RWPE2 (cell line): ENCODE measurements around the gene DNAH2.

ENCODE experiments used
- ATAC-seq: fragments of 200-7000 bp; cut with Tn5 transposase; 3 replicates; pipeline ENCODE4 v1.9.1; 2021; ENCODE audit warnings: low read depth
- DNase-seq: peaks from one replicate; pipeline ENCODE4 v3.0.0-alpha.2; 2020; ENCODE audit warnings: low spot score
- H3K27ac ChIP-seq: fragments of 450-650 bp; 2 replicates; pipeline ENCODE4 v1.5.1; 2017; ENCODE audit warnings: mild to moderate bottlenecking; ENCODE audit not compliant: poor library complexity, severe bottlenecking
- H3K27me3 ChIP-seq: fragments of 250-450 bp; sonication (Bioruptor Pico); 2 replicates; pipeline ENCODE4 v1.5.1; 2021; ENCODE audit warnings: mild to moderate bottlenecking, moderate library complexity; ENCODE audit not compliant: insufficient read depth, poor library complexity, severe bottlenecking
- H3K36me3 ChIP-seq: fragments of 250-450 bp; sonication (Bioruptor Pico); 2 replicates; pipeline ENCODE4 v1.5.1; 2020; ENCODE audit warnings: low read depth, mild to moderate bottlenecking, moderate library complexity
- H3K4me1 ChIP-seq: fragments of 250-450 bp; sonication (Bioruptor Pico); 2 replicates; pipeline ENCODE4 v1.5.1; 2021; ENCODE audit warnings: mild to moderate bottlenecking, moderate library complexity; ENCODE audit not compliant: insufficient read depth, poor library complexity, severe bottlenecking
- H3K4me3 ChIP-seq: fragments of 250-450 bp; sonication (Bioruptor Pico); 2 replicates; pipeline ENCODE4 v1.5.1; 2021; ENCODE audit warnings: mild to moderate bottlenecking, moderate library complexity; ENCODE audit not compliant: severe bottlenecking
- H3K9me3 ChIP-seq: fragments of 250-450 bp; sonication (Bioruptor Pico); 2 replicates; pipeline ENCODE4 v1.5.1; 2021; ENCODE audit warnings: mild to moderate bottlenecking, moderate library complexity; ENCODE audit not compliant: severe bottlenecking
- CTCF ChIP-seq: fragments of 450-650 bp; IDR thresholded peaks from one replicate; pipeline ENCODE4 v1.5.1; 2017; ENCODE audit warnings: mild to moderate bottlenecking, moderate library complexity; ENCODE audit not compliant: poor library complexity, severe bottlenecking

Gene DNAH2

GRCh38 chr17:7677388-7678067 lies 40.0 kb upstream of the DNAH2 start:
- no peak for TF ChIP-seq CTCF
- Histone ChIP-seq H3K9me3 (no peaks in the 10 kb centered on the region), H3K4me3 (no peak overlapping the region), H3K27me3 (no peaks in the 10 kb centered on the region), H3K27ac (no peak overlapping the region), H3K4me1 (no peaks in the 10 kb centered on the region), H3K36me3 (peaks cover 35% of the 10 kb centered on the region)
- DNase-seq (no peak), ATAC-seq (no peak)

DNA sequence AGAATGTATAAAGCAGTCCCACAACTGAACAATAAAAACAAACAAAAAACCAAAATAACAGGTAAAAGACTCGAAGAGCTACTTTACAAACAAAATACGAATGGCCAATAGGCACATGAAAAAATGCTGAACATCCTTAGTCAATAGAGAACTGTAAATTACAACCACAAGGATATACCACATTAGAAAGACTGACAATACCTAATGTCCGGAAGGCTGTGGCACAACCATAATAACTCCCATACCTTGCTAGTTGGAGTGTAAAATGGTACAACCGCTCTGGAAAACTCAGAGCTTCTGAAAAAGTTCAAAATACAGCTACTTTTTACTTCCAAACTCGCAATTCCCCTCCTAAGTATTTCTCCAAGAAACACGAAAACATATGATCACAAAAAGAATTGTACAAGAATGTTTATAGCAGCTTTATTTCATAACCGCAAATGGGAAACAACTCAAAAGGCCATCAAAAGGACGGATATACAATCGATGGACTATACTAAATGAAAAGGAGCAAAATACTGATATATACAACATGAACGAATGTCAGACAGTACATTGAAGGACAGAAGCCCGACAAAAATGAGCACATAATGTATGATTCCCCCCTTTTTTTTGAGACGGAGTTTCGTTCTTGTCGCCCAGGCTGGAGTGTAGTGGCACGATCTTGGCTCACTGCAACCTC lies 32.6 kb upstream of the DNAH2 start:
- TF ChIP-seq CTCF, result no peak
- ATAC-seq, result no peak

GRCh38 chr17:7685533-7686221 lies 31.9 kb upstream of the DNAH2 start:
- ATAC-seq, result peak; percentile 60
- H3K4me3 ChIP-seq, result peak overlapping the region; percentile 67
- no peaks in the 10 kb centered on the region for H3K27me3 ChIP-seq
- no peaks in the 10 kb centered on the region for H3K9me3 ChIP-seq
- H3K27ac ChIP-seq, result peak overlapping the region; percentile 91
- H3K4me1 ChIP-seq, result peaks cover 7% of the 10 kb centered on the region
- TF ChIP-seq CTCF, result no peak
- peak; percentile 93 for DNase-seq
- peaks cover 41% of the 10 kb centered on the region for H3K36me3 ChIP-seq

More for the DNA sequence above, 32.6 kb upstream of the DNAH2 start:
- H3K27me3 ChIP-seq, result no peaks in the 10 kb centered on the region
- no peak for DNase-seq
- H3K36me3 ChIP-seq, result peaks cover 34% of the 10 kb centered on the region
- H3K4me1 ChIP-seq, result peaks cover 7% of the 10 kb centered on the region
- H3K4me3 ChIP-seq, result peak overlapping the region; percentile 67
- no peaks in the 10 kb centered on the region for H3K9me3 ChIP-seq
- peak overlapping the region; percentile 91 for H3K27ac ChIP-seq

DNA sequence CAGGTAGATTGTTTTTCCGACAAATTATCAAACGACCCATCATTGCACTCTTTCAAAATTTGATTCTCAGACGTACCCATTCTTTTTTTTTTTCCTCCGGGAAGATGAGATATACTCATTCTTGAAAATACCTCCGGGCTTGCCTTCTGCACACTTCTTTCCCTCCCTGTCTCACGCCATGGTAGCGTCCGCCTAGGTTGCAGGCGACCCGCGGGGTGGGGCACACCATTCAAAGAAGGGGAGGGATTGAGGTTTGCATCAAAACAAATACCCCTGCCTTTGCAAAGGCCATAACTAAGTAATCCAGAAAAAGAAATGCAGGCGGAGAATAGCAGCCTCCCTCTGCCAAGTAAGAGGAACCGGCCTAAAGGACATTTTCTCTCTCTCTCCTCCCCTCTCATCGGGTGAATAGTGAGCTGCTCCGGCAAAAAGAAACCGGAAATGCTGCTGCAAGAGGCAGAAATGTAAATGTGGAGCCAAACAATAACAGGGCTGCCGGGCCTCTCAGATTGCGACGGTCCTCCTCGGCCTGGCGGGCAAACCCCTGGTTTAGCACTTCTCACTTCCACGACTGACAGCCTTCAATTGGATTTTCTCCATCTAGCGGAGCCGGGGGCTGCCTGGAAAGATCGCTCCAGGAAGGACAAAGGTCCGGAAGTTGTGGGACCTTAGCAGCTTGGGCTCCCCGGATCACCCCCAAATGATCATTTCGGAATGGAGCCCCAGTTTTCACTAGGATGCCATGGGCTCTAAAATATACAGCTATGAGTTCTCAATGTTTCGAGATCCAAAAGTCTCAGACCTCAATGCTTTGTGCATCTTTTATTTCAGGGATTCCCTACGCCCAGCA lies 31.1 kb upstream of the DNAH2 start:
- Histone ChIP-seq H3K9me3 (no peaks in the 10 kb centered on the region), H3K36me3 (peaks cover 42% of the 10 kb centered on the region)
- no peak for TF ChIP-seq CTCF

More for the DNA sequence above, 31.1 kb upstream of the DNAH2 start:
- DNase-seq (peak; percentile 82), ATAC-seq (peak; percentile 30)
- H3K4me1 ChIP-seq, result peaks cover 7% of the 10 kb centered on the region
- H3K27ac ChIP-seq, result peak overlapping the region; percentile 91
- H3K27me3 ChIP-seq, result no peaks in the 10 kb centered on the region
- H3K4me3 ChIP-seq, result peak overlapping the region; percentile 67
